ENCODE measurements around the gene FHOD3. TPM values are rescaled to one million over a fixed set of nuclear protein-coding genes. Genes with fewer than 3 reads are reported as not detected.

FHOD3 gene
- total and polyA plus RNA-seq, 9 of the 15 experiments (the other 6 are each of a cell fraction or from before 2014, with no cell fraction given), result 0.11 TPM; not detected in 8

- no peak for TF ChIP-seq MGA (IDR thresholded peaks at IDR 0.05)
- no peak for TF ChIP-seq ATF7 (IDR thresholded peaks at IDR 0.05)
- TF ChIP-seq, protein P1, sequence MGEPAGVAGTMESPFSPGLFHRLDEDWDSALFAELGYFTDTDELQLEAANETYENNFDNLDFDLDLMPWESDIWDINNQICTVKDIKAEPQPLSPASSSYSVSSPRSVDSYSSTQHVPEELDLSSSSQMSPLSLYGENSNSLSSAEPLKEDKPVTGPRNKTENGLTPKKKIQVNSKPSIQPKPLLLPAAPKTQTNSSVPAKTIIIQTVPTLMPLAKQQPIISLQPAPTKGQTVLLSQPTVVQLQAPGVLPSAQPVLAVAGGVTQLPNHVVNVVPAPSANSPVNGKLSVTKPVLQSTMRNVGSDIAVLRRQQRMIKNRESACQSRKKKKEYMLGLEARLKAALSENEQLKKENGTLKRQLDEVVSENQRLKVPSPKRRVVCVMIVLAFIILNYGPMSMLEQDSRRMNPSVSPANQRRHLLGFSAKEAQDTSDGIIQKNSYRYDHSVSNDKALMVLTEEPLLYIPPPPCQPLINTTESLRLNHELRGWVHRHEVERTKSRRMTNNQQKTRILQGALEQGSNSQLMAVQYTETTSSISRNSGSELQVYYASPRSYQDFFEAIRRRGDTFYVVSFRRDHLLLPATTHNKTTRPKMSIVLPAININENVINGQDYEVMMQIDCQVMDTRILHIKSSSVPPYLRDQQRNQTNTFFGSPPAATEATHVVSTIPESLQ (CRISPR knock-in tag; IDR thresholded peaks at IDR 0.05), result no peak
- no peak for TF ChIP-seq SMARCB1 (IDR thresholded peaks at IDR 0.05; ENCODE audit: insufficient read length, low read depth)
- no peak for TF ChIP-seq ZNF274 (IDR thresholded peaks at IDR 0.05; ENCODE audit: borderline replicate concordance, low read depth, low read length)
- no peak for TF ChIP-seq ARID3A (IDR thresholded peaks at IDR 0.05; ENCODE audit: borderline replicate concordance, low read depth, low read length)
- no peak for TF ChIP-seq ZC3H4 (CRISPR knock-in tag; IDR thresholded peaks at IDR 0.05; ENCODE audit: borderline replicate concordance)
- no peak for TF ChIP-seq MYC (IDR thresholded peaks at IDR 0.05; ENCODE audit: low read depth, low read length)
- no peak for TF ChIP-seq MYC (CRISPR knock-in tag; IDR thresholded peaks at IDR 0.05; ENCODE audit: borderline replicate concordance, low read depth)
Observed at GRCh38 chr18:36440614-36441013, 143.1 kb downstream of the FHOD3 start (continued).

Data from K562 (cell line).